Measurements from ENCODE around the gene CABP2.
"Not testable (repeated sequence)": the region's sequence is repeated elsewhere in the genome, so short reads cannot be mapped to it uniquely, and the experiment has no call there.

Gene CABP2

GRCh38 chr11:67519726-67520125, 3.5 kb downstream of the CABP2 start:
- Histone ChIP-seq H3K9me3 (ENCODE audit: control insufficient read depth, insufficient read depth, low read length) (no peaks in the 10 kb centered on the region), H3K36me3 (ENCODE audit: control insufficient read depth, insufficient read depth, low read length) (no peaks in the 10 kb centered on the region), H3K4me1 (ENCODE audit: control insufficient read depth, insufficient read depth, low read length) (no peaks in the 10 kb centered on the region), H3K4me3 (ENCODE audit: low read depth, low read length) (no peak overlapping the region), H3K27me3 (ENCODE audit: control insufficient read depth, insufficient read depth, low read length) (no peaks in the 10 kb centered on the region), H3K9ac (ENCODE audit: low read depth, low read length) (no peak overlapping the region)

- H3K9ac ChIP-seq (ENCODE audit: low read depth, low read length), result no peak overlapping the region
- H3K4me1 ChIP-seq (ENCODE audit: control insufficient read depth, insufficient read depth, low read length), result no peaks in the 10 kb centered on the region
- no peak overlapping the region for H3K4me3 ChIP-seq (ENCODE audit: low read depth, low read length)
- H3K36me3 ChIP-seq (ENCODE audit: control insufficient read depth, insufficient read depth, low read length), result no peaks in the 10 kb centered on the region
- no peaks in the 10 kb centered on the region for H3K9me3 ChIP-seq (ENCODE audit: control insufficient read depth, insufficient read depth, low read length)
- H3K27me3 ChIP-seq (ENCODE audit: control insufficient read depth, insufficient read depth, low read length), result peaks cover 5% of the 10 kb centered on the region
Observed at GRCh38 chr11:67517784-67518552, 5.3 kb downstream of the CABP2 start.

GRCh38 chr11:67516806-67517205, 6.4 kb downstream of the CABP2 start:
- H3K4me3 ChIP-seq (ENCODE audit: low read depth, low read length), result no peak overlapping the region
- no peaks in the 10 kb centered on the region for H3K4me1 ChIP-seq (ENCODE audit: control insufficient read depth, insufficient read depth, low read length)
- no peak overlapping the region for H3K9ac ChIP-seq (ENCODE audit: low read depth, low read length)
- no peaks in the 10 kb centered on the region for H3K9me3 ChIP-seq (ENCODE audit: control insufficient read depth, insufficient read depth, low read length)
- H3K36me3 ChIP-seq (ENCODE audit: control insufficient read depth, insufficient read depth, low read length), result no peaks in the 10 kb centered on the region
- peaks cover 6% of the 10 kb centered on the region for H3K27me3 ChIP-seq (ENCODE audit: control insufficient read depth, insufficient read depth, low read length)

GRCh38 chr11:67514116-67514515, 9.1 kb downstream of the CABP2 start:
- no peaks in the 10 kb centered on the region for H3K36me3 ChIP-seq (ENCODE audit: control insufficient read depth, insufficient read depth, low read length)
- no peaks in the 10 kb centered on the region for H3K9me3 ChIP-seq (ENCODE audit: control insufficient read depth, insufficient read depth, low read length)
- H3K9ac ChIP-seq (ENCODE audit: low read depth, low read length), result no peak overlapping the region
- H3K27me3 ChIP-seq (ENCODE audit: control insufficient read depth, insufficient read depth, low read length), result peaks cover 11% of the 10 kb centered on the region
- H3K4me3 ChIP-seq (ENCODE audit: low read depth, low read length), result no peak overlapping the region
- no peaks in the 10 kb centered on the region for H3K4me1 ChIP-seq (ENCODE audit: control insufficient read depth, insufficient read depth, low read length)

GRCh38 chr11:67511558-67511957, 11.7 kb downstream of the CABP2 start:
- not testable (repeated sequence) for H3K9ac ChIP-seq (ENCODE audit: low read depth, low read length)

GRCh38 chr11:67510023-67510345, 13.3 kb downstream of the CABP2 start:
- Histone ChIP-seq H3K4me3 (ENCODE audit: low read depth, low read length) (no peak overlapping the region), H3K9ac (ENCODE audit: low read depth, low read length) (no peak overlapping the region), H3K27me3 (ENCODE audit: control insufficient read depth, insufficient read depth, low read length) (peaks cover 11% of the 10 kb centered on the region), H3K36me3 (ENCODE audit: control insufficient read depth, insufficient read depth, low read length) (no peaks in the 10 kb centered on the region), H3K9me3 (ENCODE audit: control insufficient read depth, insufficient read depth, low read length) (no peaks in the 10 kb centered on the region), H3K4me1 (ENCODE audit: control insufficient read depth, insufficient read depth, low read length) (peaks cover 4% of the 10 kb centered on the region)

More at GRCh38 chr11:67511558-67511957, 11.7 kb downstream of the CABP2 start:
- peaks cover 11% of the 10 kb centered on the region for H3K27me3 ChIP-seq (ENCODE audit: control insufficient read depth, insufficient read depth, low read length)
- H3K4me1 ChIP-seq (ENCODE audit: control insufficient read depth, insufficient read depth, low read length); H3K36me3 ChIP-seq (ENCODE audit: control insufficient read depth, insufficient read depth, low read length); H3K4me3 ChIP-seq (ENCODE audit: low read depth, low read length); H3K9me3 ChIP-seq (ENCODE audit: control insufficient read depth, insufficient read depth, low read length): not testable (repeated sequence)

- peak overlapping the region; percentile 92 for H3K4me3 ChIP-seq (ENCODE audit: low read depth, low read length)
- no peaks in the 10 kb centered on the region for H3K9me3 ChIP-seq (ENCODE audit: control insufficient read depth, insufficient read depth, low read length)
- peak overlapping the region; percentile 65 for H3K9ac ChIP-seq (ENCODE audit: low read depth, low read length)
- peaks cover 4% of the 10 kb centered on the region for H3K4me1 ChIP-seq (ENCODE audit: control insufficient read depth, insufficient read depth, low read length)
- H3K36me3 ChIP-seq (ENCODE audit: control insufficient read depth, insufficient read depth, low read length), result no peaks in the 10 kb centered on the region
- H3K27me3 ChIP-seq (ENCODE audit: control insufficient read depth, insufficient read depth, low read length), result peaks cover 9% of the 10 kb centered on the region
Observed at GRCh38 chr11:67508486-67509121, 14.6 kb downstream of the CABP2 start.

- H3K9me3 ChIP-seq (ENCODE audit: control insufficient read depth, insufficient read depth, low read length), result no peaks in the 10 kb centered on the region
- H3K36me3 ChIP-seq (ENCODE audit: control insufficient read depth, insufficient read depth, low read length), result no peaks in the 10 kb centered on the region
- peaks cover 8% of the 10 kb centered on the region for H3K27me3 ChIP-seq (ENCODE audit: control insufficient read depth, insufficient read depth, low read length)
- peaks cover 4% of the 10 kb centered on the region for H3K4me1 ChIP-seq (ENCODE audit: control insufficient read depth, insufficient read depth, low read length)
- peak within 1 kb of the TSS; percentile 65 for H3K9ac ChIP-seq (ENCODE audit: low read depth, low read length)
- H3K4me3 ChIP-seq (ENCODE audit: low read depth, low read length), result peak within 1 kb of the TSS; percentile 92
Observed at GRCh38 chr11:67507864-67508485, 15.3 kb downstream of the CABP2 start, which contains the start of gene CDK2AP2. CDK2AP2 (minus strand) TSS chr11:67508162; CDS start chr11:67508082, 80 bp downstream.

GRCh38 chr11:67507242-67507863, 15.9 kb downstream of the CABP2 start:
- H3K9ac ChIP-seq (ENCODE audit: low read depth, low read length), result peak overlapping the region; percentile 39
- H3K4me3 ChIP-seq (ENCODE audit: low read depth, low read length), result peak overlapping the region; percentile 84
- H3K4me1 ChIP-seq (ENCODE audit: control insufficient read depth, insufficient read depth, low read length), result peaks cover 4% of the 10 kb centered on the region
- H3K36me3 ChIP-seq (ENCODE audit: control insufficient read depth, insufficient read depth, low read length), result peaks cover under 1% of the 10 kb centered on the region
- peaks cover 7% of the 10 kb centered on the region for H3K27me3 ChIP-seq (ENCODE audit: control insufficient read depth, insufficient read depth, low read length)
- H3K9me3 ChIP-seq (ENCODE audit: control insufficient read depth, insufficient read depth, low read length), result no peaks in the 10 kb centered on the region

GRCh38 chr11:67506426-67507051, 16.7 kb downstream of the CABP2 start:
- no peaks in the 10 kb centered on the region for H3K9me3 ChIP-seq (ENCODE audit: control insufficient read depth, insufficient read depth, low read length)
- H3K9ac ChIP-seq (ENCODE audit: low read depth, low read length), result no peak overlapping the region
- peaks cover 7% of the 10 kb centered on the region for H3K36me3 ChIP-seq (ENCODE audit: control insufficient read depth, insufficient read depth, low read length)
- peak overlapping the region; percentile 84 for H3K4me3 ChIP-seq (ENCODE audit: low read depth, low read length)
- peaks cover 4% of the 10 kb centered on the region for H3K4me1 ChIP-seq (ENCODE audit: control insufficient read depth, insufficient read depth, low read length)
- H3K27me3 ChIP-seq (ENCODE audit: control insufficient read depth, insufficient read depth, low read length), result peaks cover 7% of the 10 kb centered on the region

- H3K9ac ChIP-seq (ENCODE audit: low read depth, low read length), result no peak overlapping the region
- H3K4me3 ChIP-seq (ENCODE audit: low read depth, low read length), result peak overlapping the region; percentile 83
- peaks cover 2% of the 10 kb centered on the region for H3K27me3 ChIP-seq (ENCODE audit: control insufficient read depth, insufficient read depth, low read length)
- peaks cover 10% of the 10 kb centered on the region for H3K36me3 ChIP-seq (ENCODE audit: control insufficient read depth, insufficient read depth, low read length)
- no peaks in the 10 kb centered on the region for H3K9me3 ChIP-seq (ENCODE audit: control insufficient read depth, insufficient read depth, low read length)
- peaks cover 4% of the 10 kb centered on the region for H3K4me1 ChIP-seq (ENCODE audit: control insufficient read depth, insufficient read depth, low read length)
Observed at GRCh38 chr11:67505605-67506396, 17.4 kb downstream of the CABP2 start.

Measured in iPS-15b (cell line).